Renal cortical epithelial cell (primary cell): ENCODE data around the gene DPF3. TPM values are rescaled to one million over a fixed set of nuclear protein-coding genes. Genes with fewer than 3 reads are reported as not detected.

ENCODE experiments used
- DNase-seq: peaks from one replicate; pipeline ENCODE4 v3.0.0-alpha.2; 2011; ENCODE audit warnings: low read depth
- total RNA-seq: library from RNA; depleted of rRNA; stranded (reverse); fragments of >200 nt; gene quantifications from 2 replicates; pipeline ENCODE4 v1.2.3, GENCODE V29; 2014

The DPF3 gene
- total RNA-seq, 1 donor from 2014 or later = 3.0 TPM

GRCh38 chr14:72742838-72743195, 151.1 kb downstream of the DPF3 start:
- DNase-seq = no peak

- DNase-seq = no peak
Observed at GRCh38 chr14:72742118-72742837, 151.6 kb downstream of the DPF3 start.

GRCh38 chr14:72741826-72742117, 152.1 kb downstream of the DPF3 start:
- no peak for DNase-seq

DNA sequence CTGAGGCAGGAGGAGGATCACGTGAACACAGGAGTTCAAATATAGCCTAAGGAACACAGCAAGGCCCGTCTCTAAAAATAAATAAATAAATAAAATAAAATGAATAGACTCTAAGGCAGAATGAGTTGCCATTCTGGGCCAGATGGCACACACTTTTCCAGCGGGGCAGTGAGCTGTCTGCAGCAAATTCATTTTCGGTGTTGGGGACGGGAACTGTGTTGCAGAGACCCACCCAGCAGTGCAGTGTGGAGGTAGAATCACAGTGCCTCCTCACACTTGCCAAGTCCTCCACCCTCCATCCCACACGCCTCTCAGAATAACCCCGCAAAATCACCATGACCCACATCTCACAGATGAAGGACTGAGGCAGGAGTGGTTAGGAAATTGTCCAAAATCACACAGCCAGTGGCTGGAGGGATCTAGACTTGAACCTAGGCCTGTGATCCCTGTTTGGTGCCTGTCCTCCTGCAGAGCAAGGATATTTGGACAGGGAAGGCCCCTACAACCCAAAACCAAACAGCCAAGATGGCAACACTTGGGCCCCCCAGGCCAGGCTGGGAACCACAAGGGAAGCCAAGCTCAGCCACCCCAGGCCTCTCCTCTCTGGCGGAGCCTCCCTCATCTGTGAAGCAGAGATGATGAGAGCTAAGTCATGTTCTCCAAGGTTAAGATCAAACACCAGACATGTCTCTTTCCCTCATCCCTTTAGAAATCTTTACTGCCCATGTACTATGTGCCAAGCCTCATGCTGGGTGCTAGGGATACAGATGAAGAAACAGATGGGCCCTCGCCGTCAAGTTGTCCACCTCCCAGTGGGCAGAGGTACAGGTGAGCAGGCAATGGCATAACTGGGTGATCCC, 152.7 kb downstream of the DPF3 start:
- DNase-seq = no peak

DNA sequence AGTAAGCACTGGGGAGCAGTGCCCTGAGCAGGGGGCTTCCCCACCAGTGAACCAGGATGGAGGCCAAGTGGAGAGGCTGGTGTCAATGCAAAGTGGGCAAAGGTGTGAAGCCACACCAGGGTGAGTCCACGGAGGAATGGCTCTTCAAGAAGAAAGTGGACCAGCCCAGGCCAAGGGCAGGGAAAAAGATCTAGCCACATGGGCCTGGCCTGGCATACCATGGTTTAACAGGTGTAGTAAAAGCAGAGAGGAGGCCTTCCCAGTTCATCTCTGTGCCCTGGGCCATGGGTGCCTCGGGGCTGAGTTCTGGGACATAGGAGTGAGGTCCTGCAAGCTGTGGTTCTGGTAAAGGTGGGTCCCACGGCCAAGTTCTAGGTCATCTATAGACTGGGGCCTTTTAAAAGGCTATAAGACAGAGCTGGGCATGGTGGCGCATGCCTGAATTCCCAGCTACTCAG, 153.4 kb downstream of the DPF3 start:
- no peak for DNase-seq

- no peak for DNase-seq
Observed at GRCh38 chr14:72739446-72740405, 154.2 kb downstream of the DPF3 start.

- no peak for DNase-seq
Observed at GRCh38 chr14:72738161-72738611, 155.7 kb downstream of the DPF3 start.

- DNase-seq = no peak
Observed at GRCh38 chr14:72737560-72737943, 156.3 kb downstream of the DPF3 start.

DNA sequence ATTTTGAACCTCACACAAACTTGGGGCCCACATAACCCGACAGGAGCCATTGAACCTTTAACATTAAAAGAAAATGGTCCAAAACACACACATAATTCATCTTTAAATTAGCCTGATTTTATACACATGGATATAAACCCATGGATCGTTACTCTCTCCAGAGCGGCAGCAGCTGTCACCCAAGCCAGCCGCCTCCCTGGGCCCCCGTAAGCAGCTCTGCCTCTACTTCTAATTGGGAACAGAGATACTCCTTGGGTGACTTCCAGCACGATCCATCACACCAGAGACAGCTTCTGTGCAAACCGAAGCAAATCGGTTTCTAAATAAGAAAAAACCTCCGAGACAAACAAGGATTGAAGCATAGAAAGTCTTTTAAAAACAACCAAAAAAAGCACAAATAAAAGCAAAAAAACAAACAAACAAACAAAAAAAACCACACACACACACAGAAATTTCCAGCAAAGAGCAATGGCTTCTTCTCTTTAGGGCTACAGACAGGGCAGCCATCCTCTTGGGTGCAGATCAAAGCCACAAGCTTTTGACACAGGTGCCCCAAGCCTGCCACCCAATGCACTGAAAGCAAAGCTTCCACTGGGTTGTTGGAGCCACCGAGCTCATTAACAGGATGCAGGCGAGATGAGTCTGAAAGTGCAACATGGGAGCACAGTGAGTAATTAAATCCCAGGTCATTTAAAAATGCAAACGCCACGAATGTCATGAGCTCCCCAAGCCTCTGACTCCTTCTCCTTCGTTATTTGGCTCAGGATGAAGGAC, 156.9 kb downstream of the DPF3 start:
- no peak for DNase-seq

- peak; percentile 4 for DNase-seq
Observed at GRCh38 chr14:72736308-72736707, 157.6 kb downstream of the DPF3 start.

- no peak for DNase-seq
Observed at GRCh38 chr14:72732022-72732780, 161.7 kb downstream of the DPF3 start.

DNA sequence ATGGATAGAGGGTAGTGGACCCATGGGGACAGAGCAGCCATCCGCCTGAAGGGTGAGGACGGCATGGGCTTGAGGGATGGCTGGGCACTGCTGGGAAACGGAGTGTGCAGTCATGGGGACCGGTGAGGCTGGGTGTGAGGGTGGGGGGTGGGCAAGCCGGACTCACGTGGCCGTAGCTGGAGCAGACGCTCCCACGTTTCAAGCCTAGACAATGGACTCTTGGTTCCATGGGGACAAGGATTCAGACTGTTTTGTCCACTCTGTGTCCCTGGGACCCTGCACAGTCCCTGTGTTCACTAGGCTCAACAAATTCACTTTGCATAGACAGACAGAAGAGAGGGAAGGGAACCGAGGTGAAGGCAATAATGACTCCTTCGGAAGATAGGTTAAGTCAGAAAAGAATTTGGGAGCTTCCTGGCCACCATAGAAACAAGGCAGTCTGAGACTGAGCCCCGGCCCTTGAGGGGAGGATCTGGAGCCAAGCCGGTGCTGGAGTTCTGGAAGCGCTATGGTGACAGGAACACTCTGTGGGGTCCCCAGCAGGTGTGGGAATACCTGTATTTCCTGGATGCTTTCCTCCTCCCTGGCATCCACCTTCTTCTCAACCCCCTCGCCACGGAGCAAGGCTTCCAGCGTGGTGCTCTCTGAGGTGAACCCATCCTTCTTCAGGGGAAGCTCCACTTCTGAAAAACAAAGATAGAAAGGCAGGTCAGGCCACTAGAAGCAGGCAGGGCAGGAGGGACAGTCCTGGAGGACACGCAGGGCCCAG, 162.5 kb downstream of the DPF3 start:
- no peak for DNase-seq

DNA sequence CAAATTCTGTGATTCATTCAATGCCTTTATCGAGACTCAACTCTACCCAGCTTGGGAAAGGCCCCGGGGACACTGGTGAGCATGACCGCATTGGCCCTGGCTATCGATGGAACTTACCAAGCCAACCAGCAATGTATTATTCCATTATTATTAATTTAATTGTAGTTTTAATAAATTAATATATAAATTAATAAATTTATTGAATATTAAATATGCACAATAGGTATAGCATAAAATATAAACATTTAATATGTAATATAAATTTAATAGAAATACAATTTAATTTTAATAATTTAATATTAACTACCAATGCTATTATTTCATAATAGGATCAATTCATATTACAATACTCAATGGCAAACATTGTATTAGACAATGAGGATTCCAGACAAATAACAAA, 163.4 kb downstream of the DPF3 start:
- DNase-seq = no peak

DNA sequence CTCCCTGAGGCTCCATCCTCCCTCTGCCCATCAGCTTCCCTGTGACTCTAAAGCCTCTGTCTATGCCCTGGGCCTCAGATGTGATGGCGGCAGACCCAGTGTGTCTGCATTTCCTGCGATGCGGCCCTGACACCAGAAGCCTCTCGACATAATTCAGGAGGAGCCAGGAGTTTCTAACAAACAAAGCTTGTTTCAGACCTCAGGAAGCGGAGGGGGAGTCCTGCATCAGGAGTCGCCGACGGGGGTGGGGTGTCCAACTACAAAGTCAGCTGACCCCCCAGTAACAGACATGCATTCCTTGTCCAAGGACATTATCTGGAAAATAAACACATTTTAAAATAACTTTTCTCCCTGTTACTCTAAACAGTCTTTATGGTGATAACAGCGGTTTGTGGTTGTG, 167.5 kb downstream of the DPF3 start:
- DNase-seq = no peak

GRCh38 chr14:72723858-72724530, 169.9 kb downstream of the DPF3 start:
- no peak for DNase-seq

DNA sequence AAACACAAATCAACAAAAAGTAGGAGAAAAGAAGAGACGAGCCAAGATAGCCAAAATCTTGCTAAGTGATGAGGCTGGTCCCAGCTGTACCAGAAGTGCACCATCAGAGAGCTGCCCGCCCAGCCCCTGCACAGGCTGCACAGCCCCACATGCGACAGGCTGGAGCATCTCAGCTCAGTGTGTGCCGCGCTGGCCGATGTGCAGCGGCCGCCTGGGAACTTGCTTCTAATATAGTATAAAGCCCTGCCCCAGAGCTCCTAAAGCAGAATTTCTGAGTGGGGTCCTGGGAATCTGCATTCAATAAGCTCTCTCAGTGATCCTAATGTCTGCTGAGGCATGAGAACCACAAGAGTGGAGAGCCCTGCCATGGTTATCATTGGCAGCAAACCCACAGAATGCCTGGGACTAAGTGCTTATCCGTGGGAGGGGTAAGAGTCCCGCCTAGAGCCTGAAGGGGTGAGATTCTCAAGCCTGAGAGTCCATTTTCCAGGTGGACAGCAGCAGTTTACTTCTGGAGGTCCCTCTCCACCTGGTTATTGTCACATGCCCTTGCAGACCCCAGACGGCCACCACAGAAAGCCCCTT, 171.6 kb downstream of the DPF3 start:
- no peak for DNase-seq

DNA sequence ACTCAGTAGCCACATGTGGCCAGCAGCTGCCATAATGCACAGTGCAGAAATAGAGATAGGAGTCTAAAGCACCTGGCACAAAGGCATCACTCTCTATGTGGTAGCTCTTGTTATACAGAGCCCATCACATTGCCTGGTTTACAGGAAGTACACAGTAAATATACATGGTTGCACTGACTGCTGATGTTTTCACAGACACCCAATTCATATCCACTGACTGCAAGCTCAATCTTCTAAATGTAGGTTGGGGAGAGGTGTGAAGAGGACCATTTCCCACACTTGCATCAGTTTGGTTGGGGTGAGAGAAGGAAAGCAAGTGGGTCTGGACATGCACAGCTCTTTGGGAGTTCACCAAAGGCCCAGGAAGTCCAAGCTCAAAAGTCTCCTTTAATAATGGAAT, 172.8 kb downstream of the DPF3 start:
- DNase-seq = no peak

GRCh38 chr14:72717220-72717619, 176.7 kb downstream of the DPF3 start:
- DNase-seq = no peak

GRCh38 chr14:72716476-72716875, 177.4 kb downstream of the DPF3 start:
- DNase-seq = peak; percentile 3
